ENCODE results near the gene ILF3.
"Not testable (repeated sequence)": the region's sequence is repeated elsewhere in the genome, so short reads cannot be mapped to it uniquely, and the experiment has no call there.

The ILF3 gene

GRCh38 chr19:10675214-10675613, 21.1 kb downstream of the ILF3 start:
- DNase-seq (ENCODE audit: low spot score) = not testable (repeated sequence)

GRCh38 chr19:10677751-10678150, 23.6 kb downstream of the ILF3 start:
- no peak for DNase-seq (ENCODE audit: low spot score)

GRCh38 chr19:10678813-10679212, 24.7 kb downstream of the ILF3 start:
- no peak for DNase-seq (ENCODE audit: low spot score)

- no peak for DNase-seq (ENCODE audit: low spot score)
These were observed 25.6 kb downstream of the ILF3 start for GRCh38 chr19:10679743-10680142.

GRCh38 chr19:10680545-10681135, 26.5 kb downstream of the ILF3 start:
- DNase-seq (ENCODE audit: low spot score) = no peak

GRCh38 chr19:10681658-10682057, 27.5 kb downstream of the ILF3 start:
- DNase-seq (ENCODE audit: low spot score) = no peak

GRCh38 chr19:10682397-10683063, 28.4 kb downstream of the ILF3 start:
- DNase-seq (ENCODE audit: low spot score) = no peak

GRCh38 chr19:10683064-10683426, 28.9 kb downstream of the ILF3 start:
- DNase-seq (ENCODE audit: low spot score) = no peak

- DNase-seq (ENCODE audit: low spot score) = no peak
These were observed 29.4 kb downstream of the ILF3 start for GRCh38 chr19:10683582-10683981.

- DNase-seq (ENCODE audit: low spot score) = no peak
These were observed 31.1 kb downstream of the ILF3 start for GRCh38 chr19:10685210-10685609.

GRCh38 chr19:10686193-10686592, 32.0 kb downstream of the ILF3 start:
- DNase-seq (ENCODE audit: low spot score) = no peak

- DNase-seq (ENCODE audit: low spot score) = no peak
These were observed 32.7 kb downstream of the ILF3 start for GRCh38 chr19:10686661-10687517.

- no peak for DNase-seq (ENCODE audit: low spot score)
These were observed 33.6 kb downstream of the ILF3 start for GRCh38 chr19:10687518-10688288.

GRCh38 chr19:10688545-10689280, 34.6 kb downstream of the ILF3 start:
- DNase-seq (ENCODE audit: low spot score) = no peak

- no peak for DNase-seq (ENCODE audit: low spot score)
These were observed 36.2 kb downstream of the ILF3 start for GRCh38 chr19:10690341-10690781.

GRCh38 chr19:10691178-10691881, 37.2 kb downstream of the ILF3 start:
- DNase-seq (ENCODE audit: low spot score) = no peak

- no peak for DNase-seq (ENCODE audit: low spot score)
These were observed 37.7 kb downstream of the ILF3 start for GRCh38 chr19:10691883-10692282.

GRCh38 chr19:10692673-10693264, 38.6 kb downstream of the ILF3 start:
- DNase-seq (ENCODE audit: low spot score) = no peak

GRCh38 chr19:10694706-10695307, 40.7 kb downstream of the ILF3 start:
- DNase-seq (ENCODE audit: low spot score) = no peak
